Measurements from ENCODE around the gene PLEKHG2. TPM values are rescaled to one million over a fixed set of nuclear protein-coding genes. Genes with fewer than 3 reads are reported as not detected.

PLEKHG2 gene
- total RNA-seq, 4 donors from 2014 or later = 1.3 to 3.6 (median 3.3) TPM

- intact Hi-C loops (cut with DNase I; ENCODE audit: low total_unique reads) = no loop called here
- no peaks in the 10 kb centered on the region for H3K27me3 ChIP-seq
- H3K4me3 ChIP-seq = no peak overlapping the region
- H3K4me1 ChIP-seq = no peaks in the 10 kb centered on the region
- peaks cover 0 to 81% of the 10 kb centered on the region in 2 donors for H3K36me3 ChIP-seq
- in situ Hi-C loops (cut with MboI; ENCODE audit: low sequenced_read_pairs in 4 of 4) = no loop called here
- no peak for ATAC-seq
- no peak for DNase-seq
- no peak overlapping the region for H3K27ac ChIP-seq
- TF ChIP-seq CTCF (IDR thresholded peaks at IDR 0.05 in 4 of 5, conservative IDR thresholded peaks at IDR 0.05 in 1 of 5) (no peak), POLR2A (IDR thresholded peaks at IDR 0.05) (no peak)
- no peaks in the 10 kb centered on the region for H3K9me3 ChIP-seq
Observed at GRCh38 chr19:39472746-39473442, 60.4 kb downstream of the PLEKHG2 start.

GRCh38 chr19:39473443-39473960 is 61.0 kb downstream of the PLEKHG2 start:
- no peaks in the 10 kb centered on the region for H3K27me3 ChIP-seq
- H3K4me1 ChIP-seq = no peaks in the 10 kb centered on the region
- in situ Hi-C loops (cut with MboI; ENCODE audit: low sequenced_read_pairs in 4 of 4) (no loop called here), intact Hi-C loops (cut with DNase I; ENCODE audit: low total_unique reads) (no loop called here)
- H3K4me3 ChIP-seq = no peak overlapping the region
- no peak overlapping the region for H3K27ac ChIP-seq
- no peak for ATAC-seq
- H3K9me3 ChIP-seq = no peaks in the 10 kb centered on the region
- DNase-seq = no peak
- H3K36me3 ChIP-seq = peaks cover 0 to 75% of the 10 kb centered on the region in 2 donors
- TF ChIP-seq CTCF (IDR thresholded peaks at IDR 0.05 in 4 of 5, conservative IDR thresholded peaks at IDR 0.05 in 1 of 5) (no peak), POLR2A (IDR thresholded peaks at IDR 0.05) (no peak)

GRCh38 chr19:39474139-39474620 is 61.7 kb downstream of the PLEKHG2 start:
- DNase-seq (peak in 1 of 2 donors; percentile 33), ATAC-seq (peak in 1 of 2 donors; percentile 68)
- TF ChIP-seq CTCF (IDR thresholded peaks at IDR 0.05 in 4 of 5, conservative IDR thresholded peaks at IDR 0.05 in 1 of 5) = peak; percentile 52 to 87 (median 78)
- no peak for TF ChIP-seq POLR2A (IDR thresholded peaks at IDR 0.05)
- no peaks in the 10 kb centered on the region for H3K9me3 ChIP-seq
- in situ Hi-C loops (cut with MboI; ENCODE audit: low sequenced_read_pairs in 4 of 4) (no loop called here), intact Hi-C loops (cut with DNase I; ENCODE audit: low total_unique reads) (loop anchor here (1.0 kb wide), 1 partner anchor 58 kb away; the partner anchor contains the start of gene EID2B)
- H3K4me1 ChIP-seq = no peaks in the 10 kb centered on the region
- peak overlapping the region in 1 of 4 donors; percentile 12 for H3K27ac ChIP-seq
- H3K27me3 ChIP-seq = no peaks in the 10 kb centered on the region
- peaks cover 0 to 68% of the 10 kb centered on the region in 2 donors for H3K36me3 ChIP-seq
- no peak overlapping the region for H3K4me3 ChIP-seq

GRCh38 chr19:39475748-39476147 is 63.3 kb downstream of the PLEKHG2 start:
- H3K36me3 ChIP-seq = peaks cover 0 to 53% of the 10 kb centered on the region in 2 donors
- no peak for TF ChIP-seq POLR2A (IDR thresholded peaks at IDR 0.05)
- no peak overlapping the region for H3K27ac ChIP-seq
- DNase-seq (no peak), ATAC-seq (no peak)
- H3K4me1 ChIP-seq = no peaks in the 10 kb centered on the region
- no peaks in the 10 kb centered on the region for H3K9me3 ChIP-seq
- H3K4me3 ChIP-seq = no peak overlapping the region
- intact Hi-C loops (cut with DNase I; ENCODE audit: low total_unique reads) (no loop called here), in situ Hi-C loops (cut with MboI; ENCODE audit: low sequenced_read_pairs in 4 of 4) (loop anchor here in 1 of 4 donors (5.0 kb wide), 1 partner anchor 62 kb away; no protein-coding TSS in a partner anchor)
- H3K27me3 ChIP-seq = no peaks in the 10 kb centered on the region

Small RNA genes lying within 50 kb of the gene (microRNA-seq; reads per million reads assigned to microRNA genes)
- gene MIR4530 (ENCODE audit: borderline replicate concordance in 2 of 2) = 0 reads per million in 2 donors

Other genes starting within 250 kb of the PLEKHG2 start
- gene NCCRP1, start 215.7 kb upstream of the PLEKHG2 start, total RNA-seq = not detected
- not detected for gene SYCN, start 208.4 kb upstream of the PLEKHG2 start, total RNA-seq
- not detected for gene IFNL3, start 167.7 kb upstream of the PLEKHG2 start, total RNA-seq
- gene IFNL4, start 163.8 kb upstream of the PLEKHG2 start, total RNA-seq = not detected
- gene IFNL2, start 144.3 kb upstream of the PLEKHG2 start, total RNA-seq = not detected
- not detected for gene IFNL1, start 116.3 kb upstream of the PLEKHG2 start, total RNA-seq
- under 1 TPM in 1 of 4 donors, not detected in 3; 0.26 TPM for gene LRFN1, start 91.8 kb upstream of the PLEKHG2 start, total RNA-seq
- gene GMFG, start 76.6 kb upstream of the PLEKHG2 start, total RNA-seq = 1 to 10 TPM; 2.3 to 5.4 (median 3.7) TPM
- 10 to 100 TPM; 30.9 to 63.7 (median 59.2) TPM for gene SAMD4B, start 70.2 kb upstream of the PLEKHG2 start, total RNA-seq
- gene PAF1, start 21.6 kb upstream of the PLEKHG2 start, total RNA-seq = 10 to 100 TPM; 48.1 to 65.3 (median 50.2) TPM
- gene MED29, start 21.3 kb upstream of the PLEKHG2 start, total RNA-seq = 10 to 100 TPM; 25.5 to 48.1 (median 37.7) TPM
- gene ZFP36, start 5.8 kb upstream of the PLEKHG2 start, total RNA-seq = 100 to 1,000 TPM in 2 of 4 donors, 10 to 100 TPM in 2; 72.2 to 202 (median 132) TPM
- 1,000 to 10,000 TPM; 1,066 to 1,636 (median 1,467) TPM for gene RPS16, start 23.3 kb downstream of the PLEKHG2 start, total RNA-seq
- 100 to 1,000 TPM in 2 of 4 donors, 10 to 100 TPM in 2; 60.7 to 148 (median 108) TPM for gene SUPT5H, start 32.9 kb downstream of the PLEKHG2 start, total RNA-seq
- 10 to 100 TPM; 66.9 to 97.6 (median 85.6) TPM for gene TIMM50, start 68.2 kb downstream of the PLEKHG2 start, total RNA-seq
- not detected for gene DLL3, start 86.3 kb downstream of the PLEKHG2 start, total RNA-seq
- gene SELENOV, start 102.5 kb downstream of the PLEKHG2 start, total RNA-seq = not detected
- gene EID2B, start 120.2 kb downstream of the PLEKHG2 start, total RNA-seq = 1 to 10 TPM in 3 of 4 donors, under 1 TPM in 1; 0.91 to 6.5 (median 1.2) TPM
- gene EID2, start 127.5 kb downstream of the PLEKHG2 start, total RNA-seq = 10 to 100 TPM in 2 of 4 donors, 1 to 10 TPM in 2; 7.8 to 12.7 (median 9.4) TPM
- gene LGALS13, start 189.9 kb downstream of the PLEKHG2 start, total RNA-seq = not detected
- gene LGALS16, start 243.2 kb downstream of the PLEKHG2 start, total RNA-seq = not detected